A673 (cell line): Measurements from ENCODE around the gene KCTD3. TPM values are rescaled to one million over a fixed set of nuclear protein-coding genes. Genes with fewer than 3 reads are reported as not detected.

Experiments used
- BruUV-seq: library from RNA; stranded (reverse); fragments of 400-500 nt; replicated peaks from 2 replicates; lab custom pipeline; 2021; lab: Mats Ljungman, UMichigan
- CTCF ChIA-PET: fragments of 300-600 bp; sonication (Branson Sonifier 250); formaldehyde crosslinking; loops from one replicate; lab custom pipeline; 2022; ENCODE audit warnings: antibody characterized with exemption; lab: Charles Lee
- POLR2A ChIA-PET: fragments of 300-600 bp; sonication (Branson Sonifier 250); formaldehyde crosslinking; loops from one replicate; lab custom pipeline; 2022; ENCODE audit warnings: antibody characterized with exemption; ENCODE audit not compliant: low non-redundant PET; lab: Charles Lee
- DNase-seq: peaks from one replicate; pipeline ENCODE4 v3.0.0-alpha.2; 2015; ENCODE audit warnings: low spot score
- H3K27ac ChIP-seq: fragments of 200-600 bp; sonication (generic); 2 replicates; pipeline ENCODE4 v1.5.1; 2016; ENCODE audit warnings: mixed run types, low read depth, mild to moderate bottlenecking, mixed read lengths, antibody characterized with exemption, low read length; ENCODE audit not compliant: poor library complexity, severe bottlenecking
- H3K27me3 ChIP-seq: fragments of 200-600 bp; sonication (generic); replicated peaks from 2 replicates; pipeline ENCODE4 v1.6.1; 2017; ENCODE audit warnings: mixed run types, low read depth, mild to moderate bottlenecking, mixed read lengths, antibody characterized with exemption, low read length; ENCODE audit not compliant: insufficient read depth, poor library complexity
- H3K36me3 ChIP-seq: fragments of 200-600 bp; sonication (generic); 2 replicates; pipeline ENCODE4 v1.6.1; 2016; ENCODE audit warnings: mixed run types, mild to moderate bottlenecking, mixed read lengths, antibody characterized with exemption, low read length; ENCODE audit not compliant: insufficient read depth, poor library complexity, severe bottlenecking
- H3K4me1 ChIP-seq: fragments of 200-600 bp; sonication (generic); 2 replicates; pipeline ENCODE4 v1.6.1; 2017; ENCODE audit warnings: mixed run types, mild to moderate bottlenecking, mixed read lengths, antibody characterized with exemption, low read length; ENCODE audit not compliant: insufficient read depth, poor library complexity, severe bottlenecking
- H3K4me3 ChIP-seq: fragments of 200-600 bp; sonication (generic); 2 replicates; pipeline ENCODE4 v1.5.1; 2016; ENCODE audit warnings: low read depth, mixed run types, mild to moderate bottlenecking, mixed read lengths, low read length; ENCODE audit not compliant: poor library complexity, severe bottlenecking
- H3K9me3 ChIP-seq: fragments of 200-600 bp; sonication (generic); 2 replicates; pipeline ENCODE4 v1.6.1; 2016; ENCODE audit warnings: mixed run types, low read depth, mild to moderate bottlenecking, mixed read lengths, antibody characterized with exemption, low read length; ENCODE audit not compliant: poor library complexity, severe bottlenecking
- CTCF ChIP-seq: fragments of 300-800, 200-600 bp; sonication (generic); conservative IDR thresholded peaks from 2 replicates; pipeline ENCODE4 v1.5.1; 2017; ENCODE audit warnings: low read depth, mild to moderate bottlenecking, antibody characterized with exemption, low read length, moderate library complexity, mixed read lengths
- EZH2 ChIP-seq: fragments of 200-600 bp; sonication (generic); IDR thresholded peaks from 2 replicates; pipeline ENCODE4 v1.6.1; 2017; ENCODE audit warnings: borderline replicate concordance, low read depth, mild to moderate bottlenecking, mixed read lengths, antibody characterized with exemption, low read length; ENCODE audit not compliant: poor library complexity, severe bottlenecking
- intact Hi-C: fragments of 100-400 bp; cut with micrococcal nuclease; formaldehyde crosslinking; loops from one replicate; pipeline ENCODE4 v1.10.0; 2022; ENCODE audit not compliant: unreplicated experiment
- total RNA-seq: library from RNA; stranded (reverse); gene quantifications from 2 replicates; pipeline ENCODE4 v1.2.3, GENCODE V29; 2021

KCTD3 gene
- total RNA-seq, 1 experiment from 2014 or later, result 10.8 TPM

- no peak for TF ChIP-seq EZH2
- TF ChIP-seq CTCF, result no peak
- no peak overlapping the region for H3K4me3 ChIP-seq
- BruUV-seq, result no TSS peak
- H3K9me3 ChIP-seq, result no peaks in the 10 kb centered on the region
- CTCF ChIA-PET, result no interaction called here
- POLR2A ChIA-PET, result no interaction called here
- H3K36me3 ChIP-seq, result no peaks in the 10 kb centered on the region
- H3K27ac ChIP-seq, result no peak overlapping the region
- DNase-seq, result no peak
- H3K27me3 ChIP-seq, result peaks cover 6% of the 10 kb centered on the region
- intact Hi-C loops, result no loop called here
- H3K4me1 ChIP-seq, result no peaks in the 10 kb centered on the region
These were observed 48.5 kb upstream of the KCTD3 start for GRCh38 chr1:215518594-215518993.

GRCh38 chr1:215521279-215521678 is 45.8 kb upstream of the KCTD3 start:
- no peaks in the 10 kb centered on the region for H3K36me3 ChIP-seq
- peaks cover 4% of the 10 kb centered on the region for H3K4me1 ChIP-seq
- TF ChIP-seq CTCF (no peak), EZH2 (no peak)
- no peaks in the 10 kb centered on the region for H3K9me3 ChIP-seq
- no TSS peak for BruUV-seq
- H3K27me3 ChIP-seq, result peaks cover 6% of the 10 kb centered on the region
- DNase-seq, result no peak
- no peak overlapping the region for H3K4me3 ChIP-seq
- H3K27ac ChIP-seq, result no peak overlapping the region
- ChIA-PET CTCF (no interaction called here), POLR2A (no interaction called here)
- intact Hi-C loops, result loop anchor here (5.0 to 10.0 kb wide), 2 partner anchors 714 to 1306 kb away; no protein-coding TSS in a partner anchor

- Histone ChIP-seq H3K4me3 (no peak overlapping the region), H3K27me3 (peaks cover 13% of the 10 kb centered on the region), H3K27ac (no peak overlapping the region), H3K36me3 (no peaks in the 10 kb centered on the region), H3K9me3 (no peaks in the 10 kb centered on the region), H3K4me1 (peaks cover 4% of the 10 kb centered on the region)
- ChIA-PET CTCF (interaction anchor here (0.6 to 0.7 kb wide), 3 partner anchors 55 to 862 kb away, joined by 3 to 5 read pairs (median 3); no protein-coding TSS in a partner anchor), POLR2A (no interaction called here)
- intact Hi-C loops, result loop anchor here (5.0 to 10.0 kb wide), 2 partner anchors 716 to 1308 kb away; no protein-coding TSS in a partner anchor
- TF ChIP-seq CTCF, result no peak; the same call in 1 of the 2 replicates
- no peak for TF ChIP-seq EZH2
- BruUV-seq, result no TSS peak
- DNase-seq, result no peak
These were observed 43.8 kb upstream of the KCTD3 start for GRCh38 chr1:215523128-215523861.
